Measurements from ENCODE around the gene PRKCD. TPM values are rescaled to one million over a fixed set of nuclear protein-coding genes. Genes with fewer than 3 reads are reported as not detected.

The PRKCD gene
- total and polyA plus RNA-seq, 9 of the 15 experiments (the other 6 are each of a cell fraction or from before 2014, with no cell fraction given): 2.5 to 19.5 (median 6.1) TPM

- no peak for TF ChIP-seq CHAMP1 (IDR thresholded peaks at IDR 0.05)
- no peak for TF ChIP-seq ZNF561 (CRISPR knock-in tag; conservative IDR thresholded peaks at IDR 0.05)
- no peak for TF ChIP-seq ZFP30 (CRISPR knock-in tag; IDR thresholded peaks at IDR 0.05; ENCODE audit: borderline replicate concordance)
- TF ChIP-seq RBM22 (IDR thresholded peaks at IDR 0.05; ENCODE audit: low read depth, low read length, poor library complexity, severe bottlenecking): no peak
- no peak for TF ChIP-seq RBM14 (IDR thresholded peaks at IDR 0.05; ENCODE audit: borderline replicate concordance, insufficient read depth, low read depth, low read length)
These were observed 38.8 kb downstream of the PRKCD start (continued) for GRCh38 chr3:53199834-53200233.

DNA sequence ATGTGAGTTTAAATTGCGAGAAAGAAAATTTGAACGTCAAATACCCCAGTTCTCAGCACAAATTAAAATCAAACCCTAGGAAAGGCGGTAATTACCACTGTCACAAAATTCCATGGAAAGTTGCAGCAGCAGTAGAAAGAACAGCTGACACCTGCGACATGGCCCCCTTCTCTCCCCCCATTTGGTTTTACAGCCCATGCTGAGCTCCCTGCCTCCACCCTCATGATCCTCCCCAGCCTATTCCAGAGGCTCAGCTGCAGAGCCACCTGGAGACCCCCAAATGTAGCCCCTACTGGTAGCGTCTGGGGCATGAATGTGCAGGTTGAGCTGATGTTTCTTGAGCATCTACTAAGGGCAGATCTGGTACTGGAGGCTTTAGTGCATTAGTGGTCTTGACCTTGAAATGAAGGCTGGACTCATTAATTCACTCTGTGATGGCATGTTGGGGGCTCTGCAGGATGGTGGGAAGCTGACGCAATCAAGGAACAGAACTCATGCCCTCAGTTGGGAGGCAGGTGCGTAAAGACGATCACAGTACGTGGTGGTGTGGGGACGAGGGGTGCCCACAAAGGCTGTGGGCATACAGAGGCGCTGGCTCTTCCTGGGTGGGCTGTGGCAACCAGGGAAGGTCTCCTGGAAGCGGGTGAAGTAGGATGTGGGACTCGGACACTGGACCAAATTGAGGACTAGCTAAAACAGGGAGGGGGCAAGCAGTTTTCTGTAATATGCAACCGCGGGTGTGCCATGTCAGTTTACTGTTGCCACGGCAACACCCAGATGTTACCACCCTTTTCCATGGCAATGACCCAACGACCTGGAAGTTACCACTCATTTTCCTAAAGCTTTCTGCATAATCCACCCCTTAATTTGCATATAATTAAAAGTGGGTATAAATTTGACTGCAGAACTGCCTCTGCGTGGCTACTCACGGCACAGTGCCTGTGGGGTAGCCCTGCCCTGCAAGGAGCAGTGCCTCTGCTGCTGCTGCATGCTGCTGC lies 39.8 kb downstream of the PRKCD start:
- TF ChIP-seq, protein P1, sequence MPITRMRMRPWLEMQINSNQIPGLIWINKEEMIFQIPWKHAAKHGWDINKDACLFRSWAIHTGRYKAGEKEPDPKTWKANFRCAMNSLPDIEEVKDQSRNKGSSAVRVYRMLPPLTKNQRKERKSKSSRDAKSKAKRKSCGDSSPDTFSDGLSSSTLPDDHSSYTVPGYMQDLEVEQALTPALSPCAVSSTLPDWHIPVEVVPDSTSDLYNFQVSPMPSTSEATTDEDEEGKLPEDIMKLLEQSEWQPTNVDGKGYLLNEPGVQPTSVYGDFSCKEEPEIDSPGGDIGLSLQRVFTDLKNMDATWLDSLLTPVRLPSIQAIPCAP (CRISPR knock-in tag; IDR thresholded peaks at IDR 0.05; ENCODE audit: borderline replicate concordance): no peak
- peak; percentile 80 for TF ChIP-seq RFX1 (IDR thresholded peaks at IDR 0.05)
- TF ChIP-seq ZNF121 (CRISPR knock-in tag; conservative IDR thresholded peaks at IDR 0.05): no peak
- no peak for TF ChIP-seq GABPA (tag; conservative IDR thresholded peaks at IDR 0.05; ENCODE audit: low read depth)
- Histone ChIP-seq H4K20me1 (replicated peaks; ENCODE audit: control insufficient read depth, insufficient read depth, low read length) (no peaks in the 10 kb centered on the region), H2AFZ (ENCODE audit: low read depth, low read length) (no peak overlapping the region), H3K36me3 (ENCODE audit: control insufficient read depth, insufficient read depth, low read length) (0 out of 3 replicates have a peak, but pooled peaks cover 2% of the 10 kb centered on the region), H3K9me1 (ENCODE audit: control insufficient read depth, insufficient read depth, low read length) (no peaks in the 10 kb centered on the region), H3K9ac (ENCODE audit: insufficient read depth in 1 of 2, low read depth in 2 of 2, low read length in 2 of 2) (no peak overlapping the region; a peak in 1 of 4 replicates), H3K4me3 (no peak overlapping the region), H3K27ac (ENCODE audit: extremely low read depth, low read depth, low read length) (no peak overlapping the region), H3K4me2 (ENCODE audit: insufficient read depth, low read length) (no peak overlapping the region), H3K9me3 (replicated peaks; ENCODE audit: control insufficient read depth, insufficient read depth, low read depth, low read length) (no peaks in the 10 kb centered on the region), H3K27me3 (ENCODE audit: control insufficient read depth in 2 of 2, insufficient read depth in 2 of 2, low read length in 2 of 2) (no peaks in the 10 kb centered on the region), H3K79me2 (ENCODE audit: control insufficient read depth, insufficient read depth, low read length) (no peaks in the 10 kb centered on the region), H3K4me1 (replicated peaks in 1 of 2; ENCODE audit: control insufficient read depth in 2 of 2, insufficient read depth in 2 of 2, low read length in 2 of 2) (peaks cover 9 to 10% of the 10 kb centered on the region in 2 experiments; a peak in 4 of 5 replicates)
- ATAC-seq: no peak
- BruUV-seq (replicated peaks): no TSS peak
- FAIRE-seq: no peak
- in situ Hi-C loops (cut with MboI): no loop called here
- WGBS (ENCODE audit: insufficient coverage, low coverage, missing lambda C conversion rate): 77% methylated on average over 16 of the region's 19 CpGs
- intact Hi-C loops (cut with micrococcal nuclease): no loop called here
- DNase-seq (ENCODE audit: extremely low read depth in 1 of 4, low spot score in 3 of 4): peak in 1 of 4 experiments; percentile 1
- ChIA-PET CTCF (ENCODE audit: low intra/inter-chr PET ratio) (no interaction called here), POLR2A (interaction anchor here (0.7 kb wide), 1 partner anchor 21 kb away, joined by 3 read pairs; no protein-coding TSS in a partner anchor)
